ENCODE measurements around the gene ACTN4.

The ACTN4 gene

DNA sequence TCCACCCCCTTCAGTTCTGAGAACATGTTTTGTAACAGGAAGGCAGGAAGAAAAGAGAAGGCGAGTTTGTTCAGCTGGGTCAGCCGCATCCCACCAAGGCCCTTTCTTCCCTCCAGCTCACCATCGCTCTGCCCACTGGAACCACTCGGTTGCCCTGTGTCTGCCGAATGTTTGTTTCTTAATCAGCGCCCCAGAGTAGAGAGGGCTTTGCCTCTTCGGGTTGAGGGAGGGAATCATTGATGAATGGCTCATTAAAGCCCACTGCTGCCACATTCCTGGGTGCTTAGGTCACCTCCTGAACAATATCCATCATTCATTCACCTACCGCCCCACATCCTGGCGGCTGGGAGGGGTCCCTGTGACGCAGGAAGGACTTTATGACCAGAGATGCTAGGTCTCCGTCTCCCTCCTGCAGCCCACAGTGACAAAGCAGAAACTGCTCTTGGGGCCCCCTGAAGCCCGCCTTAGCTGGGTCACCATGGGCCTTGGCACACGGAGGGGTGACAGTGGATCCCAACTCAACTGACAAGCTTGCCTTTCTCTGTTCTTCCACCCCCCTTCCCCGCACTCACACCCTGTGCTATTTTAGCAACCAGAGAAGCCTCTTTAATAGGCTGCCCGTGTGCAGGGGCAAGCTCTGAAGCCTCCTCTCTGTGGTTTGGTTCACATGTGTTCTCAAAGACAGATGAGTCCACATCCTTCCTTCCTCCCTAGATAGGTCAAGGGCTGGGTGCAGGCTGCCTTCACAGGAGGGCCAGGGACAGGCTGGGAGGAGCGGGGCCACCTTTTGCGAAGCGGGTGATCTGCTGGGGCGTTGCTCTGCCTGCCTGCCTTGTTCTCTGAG lies 46.2 kb downstream of the ACTN4 start:
- FAIRE-seq (peak; percentile 90), DNase-seq (ENCODE audit: insufficient read length, low spot score) (peak; percentile 87)

- FAIRE-seq (no peak), DNase-seq (ENCODE audit: insufficient read length, low spot score) (no peak)
These were observed 47.9 kb downstream of the ACTN4 start for GRCh38 chr19:38695317-38695683.

GRCh38 chr19:38695832-38696728 lies 48.6 kb downstream of the ACTN4 start:
- no peak for DNase-seq (ENCODE audit: insufficient read length, low spot score)
- no peak for FAIRE-seq

- FAIRE-seq (no peak), DNase-seq (ENCODE audit: insufficient read length, low spot score) (no peak)
These were observed 49.2 kb downstream of the ACTN4 start for GRCh38 chr19:38696729-38697055.

- DNase-seq (ENCODE audit: insufficient read length, low spot score) (no peak), FAIRE-seq (no peak)
These were observed 49.7 kb downstream of the ACTN4 start for GRCh38 chr19:38697197-38697596.

DNA sequence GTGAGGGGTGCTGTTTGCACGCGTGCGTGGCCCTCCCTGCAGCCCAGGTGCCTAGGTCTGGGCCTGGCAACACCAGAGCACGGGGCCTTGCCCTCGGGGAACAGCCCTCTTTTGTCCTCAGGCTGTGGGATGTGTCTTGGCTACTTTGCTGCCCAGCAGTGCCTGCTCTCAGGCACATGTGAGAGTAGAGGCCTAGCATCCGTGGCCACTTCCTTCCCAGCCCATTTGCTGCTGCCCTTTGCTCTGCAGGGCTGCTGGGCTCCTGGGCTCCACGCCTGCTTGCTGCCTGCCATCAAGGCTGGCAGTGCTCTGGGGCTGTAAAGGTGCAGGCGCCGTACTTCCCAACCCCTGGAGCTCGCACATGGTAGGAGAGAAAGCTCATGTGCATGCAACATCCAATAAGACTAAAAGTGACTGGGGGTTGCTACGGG lies 50.2 kb downstream of the ACTN4 start:
- peak; percentile 36 for FAIRE-seq
- no peak for DNase-seq (ENCODE audit: insufficient read length, low spot score)

DNA sequence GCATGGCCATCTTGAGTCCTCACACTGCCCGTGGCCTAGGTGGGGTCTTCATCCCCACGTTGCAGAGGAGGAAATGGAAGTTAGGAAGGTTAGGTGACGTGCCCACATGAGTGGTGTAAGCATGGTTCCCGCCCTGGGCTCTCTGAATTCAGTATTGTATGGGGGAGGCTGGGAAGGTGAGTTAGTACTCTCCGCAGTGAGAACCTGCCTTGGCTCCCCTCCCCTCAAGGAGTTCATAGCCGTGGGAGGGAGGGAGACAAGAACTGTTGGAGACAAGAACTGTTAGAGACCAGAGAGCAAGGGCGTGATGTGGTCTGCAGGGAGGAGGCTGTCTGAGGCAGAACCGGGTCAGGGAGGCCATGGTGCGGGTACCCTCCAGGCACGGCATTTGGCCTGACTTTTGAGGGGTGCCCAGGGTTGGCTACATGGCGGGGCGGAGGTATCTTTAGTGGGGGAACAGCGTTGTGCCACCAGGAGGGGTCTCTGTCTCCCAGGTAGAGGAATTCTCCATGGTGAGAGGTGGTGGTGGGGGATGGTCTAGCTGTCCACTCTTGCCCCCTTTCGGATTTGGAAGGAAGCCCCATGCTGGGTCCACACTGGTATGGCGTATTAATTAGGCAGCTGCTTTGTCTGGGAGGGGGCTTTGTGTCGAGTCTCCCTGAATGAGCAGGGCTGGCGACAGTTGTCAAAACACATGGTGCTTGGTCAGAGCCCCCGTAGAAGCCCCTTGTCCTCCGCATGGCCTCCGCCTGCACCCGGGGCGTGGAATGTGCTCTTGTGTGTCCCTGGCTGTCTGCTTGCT lies 51.0 kb downstream of the ACTN4 start:
- DNase-seq (ENCODE audit: insufficient read length, low spot score) (no peak), FAIRE-seq (no peak)

GRCh38 chr19:38699027-38699346 lies 51.5 kb downstream of the ACTN4 start:
- no peak for FAIRE-seq

GRCh38 chr19:38699647-38700349 lies 52.3 kb downstream of the ACTN4 start:
- FAIRE-seq (no peak), DNase-seq (ENCODE audit: insufficient read length, low spot score) (no peak)

More at GRCh38 chr19:38699027-38699346, 51.5 kb downstream of the ACTN4 start:
- DNase-seq (ENCODE audit: insufficient read length, low spot score), result no peak

GRCh38 chr19:38700350-38700901 lies 53.0 kb downstream of the ACTN4 start:
- FAIRE-seq, result no peak

GRCh38 chr19:38700902-38701454 lies 53.5 kb downstream of the ACTN4 start:
- DNase-seq (ENCODE audit: insufficient read length, low spot score), result no peak
- no peak for FAIRE-seq

More at GRCh38 chr19:38700350-38700901, 53.0 kb downstream of the ACTN4 start:
- no peak for DNase-seq (ENCODE audit: insufficient read length, low spot score)

- DNase-seq (ENCODE audit: insufficient read length, low spot score), result no peak
- FAIRE-seq, result no peak
These were observed 54.1 kb downstream of the ACTN4 start for GRCh38 chr19:38701455-38702063.

DNA sequence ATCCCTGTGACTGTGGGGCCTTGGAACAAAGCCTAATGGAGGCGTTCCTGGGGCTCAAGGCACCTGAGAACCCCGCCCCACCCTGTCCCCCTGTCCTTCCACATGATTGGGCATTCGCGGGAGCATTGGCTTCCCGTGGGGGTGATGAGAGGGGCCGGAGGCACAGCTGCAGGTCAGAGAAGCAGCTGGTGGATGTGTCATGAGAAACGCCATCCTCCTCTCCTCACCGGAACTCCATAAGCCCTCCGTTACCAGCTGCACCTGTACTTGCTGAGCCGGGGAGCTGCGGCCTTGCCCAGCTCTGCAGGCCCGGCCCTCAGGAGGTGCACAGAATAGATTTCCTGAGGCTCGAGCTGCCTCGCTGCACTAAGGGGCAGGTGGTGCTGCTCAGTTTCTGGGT lies 54.8 kb downstream of the ACTN4 start:
- FAIRE-seq (no peak), DNase-seq (ENCODE audit: insufficient read length, low spot score) (no peak)

- FAIRE-seq, result no peak
- no peak for DNase-seq (ENCODE audit: insufficient read length, low spot score)
These were observed 56.1 kb downstream of the ACTN4 start for GRCh38 chr19:38703509-38703908.

DNA sequence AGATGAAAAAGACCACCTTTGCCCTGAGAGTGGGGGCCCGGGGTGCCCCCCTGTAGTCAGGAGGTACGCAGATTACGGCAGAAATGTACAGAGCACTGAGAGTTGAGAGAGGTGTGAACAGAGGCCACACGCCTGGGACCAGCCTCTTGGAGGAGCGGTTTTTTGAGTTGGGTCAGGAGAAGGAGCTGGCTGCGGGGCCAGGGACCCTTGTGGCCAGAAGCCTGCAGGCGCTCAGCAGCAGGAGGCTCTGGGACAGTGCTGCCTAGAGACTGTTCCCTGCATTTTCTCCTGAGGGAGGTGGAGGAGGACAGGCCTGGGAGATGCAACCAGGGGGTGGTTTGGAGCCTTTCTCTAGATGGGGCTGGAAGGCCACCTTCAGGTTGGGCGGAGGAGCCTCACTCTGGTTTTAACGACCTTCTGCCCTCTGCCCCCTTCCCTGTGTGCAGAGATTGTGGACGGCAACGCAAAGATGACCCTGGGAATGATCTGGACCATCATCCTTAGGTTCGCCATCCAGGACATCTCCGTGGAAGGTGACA lies 57.1 kb downstream of the ACTN4 start:
- FAIRE-seq (no peak), DNase-seq (ENCODE audit: insufficient read length, low spot score) (no peak)

GRCh38 chr19:38705197-38706019 lies 58.0 kb downstream of the ACTN4 start:
- no peak for FAIRE-seq

GRCh38 chr19:38706792-38707511 lies 59.5 kb downstream of the ACTN4 start:
- FAIRE-seq (peak; percentile 38), DNase-seq (ENCODE audit: insufficient read length, low spot score) (no peak)

More at GRCh38 chr19:38705197-38706019, 58.0 kb downstream of the ACTN4 start:
- DNase-seq (ENCODE audit: insufficient read length, low spot score), result no peak
